HG03354 (cell line): ENCODE data around the gene MTHFD1L.
"Not testable (repeated sequence)": the region's sequence is repeated elsewhere in the genome, so short reads cannot be mapped to it uniquely, and the experiment has no call there.

Source experiments
- ATAC-seq: cut with Tn5 transposase; IDR thresholded peaks from one replicate; pipeline ENCODE4 v1.9.1; 2021; ENCODE audit warnings: mild to moderate bottlenecking; ENCODE audit not compliant: unreplicated experiment, poor library complexity, severe bottlenecking

The MTHFD1L gene

GRCh38 chr6:150865406-150866146, at the start of gene MTHFD1L:
Gene MTHFD1L (plus strand): TSS chr6:150865702. CDS start chr6:150865823, 121 bp downstream.
- peak; percentile 72 for ATAC-seq

GRCh38 chr6:150816554-150816953, 48.9 kb upstream of the MTHFD1L start:
- ATAC-seq, result not testable (repeated sequence)

GRCh38 chr6:150822932-150823331, 42.6 kb upstream of the MTHFD1L start:
- no peak for ATAC-seq

GRCh38 chr6:150826788-150827187, 38.7 kb upstream of the MTHFD1L start:
- ATAC-seq, result no peak

- ATAC-seq, result not testable (repeated sequence)
Measured at GRCh38 chr6:150828107-150828506, 37.4 kb upstream of the MTHFD1L start.

GRCh38 chr6:150830439-150831165, 34.9 kb upstream of the MTHFD1L start:
- ATAC-seq, result no peak

- ATAC-seq, result no peak
Measured at GRCh38 chr6:150831577-150831976, 33.9 kb upstream of the MTHFD1L start.

GRCh38 chr6:150835620-150836019, 29.9 kb upstream of the MTHFD1L start:
- ATAC-seq, result no peak

- no peak for ATAC-seq
Measured at GRCh38 chr6:150840185-150840584, 25.3 kb upstream of the MTHFD1L start.

GRCh38 chr6:150841189-150841588, 24.3 kb upstream of the MTHFD1L start:
- no peak for ATAC-seq

- ATAC-seq, result no peak
Measured at GRCh38 chr6:150841697-150842096, 23.8 kb upstream of the MTHFD1L start.

- ATAC-seq, result no peak
Measured at GRCh38 chr6:150844371-150844770, 21.1 kb upstream of the MTHFD1L start.

GRCh38 chr6:150846641-150847040, 18.9 kb upstream of the MTHFD1L start:
- ATAC-seq, result no peak

GRCh38 chr6:150848400-150848799, 17.1 kb upstream of the MTHFD1L start:
- no peak for ATAC-seq

GRCh38 chr6:150854392-150854791, 11.1 kb upstream of the MTHFD1L start:
- not testable (repeated sequence) for ATAC-seq

GRCh38 chr6:150855171-150855570, 10.3 kb upstream of the MTHFD1L start:
- ATAC-seq, result not testable (repeated sequence)

GRCh38 chr6:150857062-150857944, 8.2 kb upstream of the MTHFD1L start:
- no peak for ATAC-seq

- ATAC-seq, result no peak
Measured at GRCh38 chr6:150857945-150858308, 7.6 kb upstream of the MTHFD1L start.

- ATAC-seq, result not testable (repeated sequence)
Measured at GRCh38 chr6:150861448-150862168, 3.9 kb upstream of the MTHFD1L start.
